CD4-positive, alpha-beta T cell (primary cell): Measurements from ENCODE around the gene MGAT5B. TPM values are rescaled to one million over a fixed set of nuclear protein-coding genes. Genes with fewer than 3 reads are reported as not detected.

Experiments used
- ATAC-seq: fragments of 200-7000 bp; cut with Tn5 transposase; one replicate; pipeline ENCODE4 v1.10.0; 2022; ENCODE audit warnings: mild to moderate bottlenecking; ENCODE audit not compliant: poor library complexity
- CTCF ChIA-PET: fragments of 350-600 bp; sonication (Branson Sonifier 250); formaldehyde crosslinking; loops from one replicate; lab custom pipeline; 2021; ENCODE audit warnings: antibody characterized with exemption, inconsistent platforms; lab: Charles Lee
- POLR2A ChIA-PET: fragments of 350-600 bp; sonication (Branson Sonifier 250); formaldehyde crosslinking; loops from one replicate; lab custom pipeline; 2021; ENCODE audit warnings: antibody characterized with exemption, inconsistent platforms; lab: Charles Lee
- DNase-seq, 14 experiments: peaks; one replicate each; pipeline ENCODE4 v3.0.0-alpha.2; 2013 to 2020; ENCODE audit warnings: mixed read lengths in 2 of 14
- H3K27ac ChIP-seq, 2 donors: one replicate each; pipeline versions ENCODE4 v1.5.1 to v1.7.0; 2013; ENCODE audit warnings: low read length in 2 of 2, low read depth in 1 of 2, mild to moderate bottlenecking in 1 of 2
- H3K27me3 ChIP-seq, 2 experiments: 1 replicate in 1 of 2; 2 replicates in 1 of 2; pipeline versions ENCODE4 v1.6.1 to v1.7.0; 2013; ENCODE audit warnings: low read length in 2 of 2, control low read depth in 1 of 2, mild to moderate bottlenecking in 1 of 2, moderate library complexity in 1 of 2; ENCODE audit not compliant: insufficient read depth in 2 of 2, control insufficient read depth in 1 of 2
- H3K36me3 ChIP-seq: one replicate; pipeline ENCODE4 v1.6.1; 2013; ENCODE audit warnings: low read length, control low read depth; ENCODE audit not compliant: insufficient read depth
- H3K4me1 ChIP-seq: one replicate; pipeline ENCODE4 v1.6.1; 2013; ENCODE audit warnings: low read length, control low read depth; ENCODE audit not compliant: insufficient read depth
- H3K4me3 ChIP-seq: one replicate; pipeline ENCODE4 v1.5.1; 2013; ENCODE audit warnings: mild to moderate bottlenecking, low read length, moderate library complexity
- H3K9me3 ChIP-seq, 2 experiments: 1 replicate in 1 of 2; 2 replicates in 1 of 2; pipeline versions ENCODE4 v1.6.1 to v1.7.0; 2013; ENCODE audit warnings: low read length in 2 of 2, mild to moderate bottlenecking in 2 of 2, control low read depth in 1 of 2, moderate library complexity in 1 of 2; ENCODE audit not compliant: control insufficient read depth in 1 of 2, insufficient read depth in 1 of 2
- H3K27ac Mint-ChIP-seq: one replicate; pipeline ENCODE4 v1.8.0; 2020; ENCODE audit warnings: mixed read lengths
- H3K27me3 Mint-ChIP-seq: one replicate; pipeline ENCODE4 v1.8.0; 2021; ENCODE audit warnings: mixed read lengths
- H3K36me3 Mint-ChIP-seq: one replicate; pipeline ENCODE4 v1.8.0; 2021; ENCODE audit warnings: low read depth, mixed read lengths
- H3K4me1 Mint-ChIP-seq: one replicate; pipeline ENCODE4 v1.8.0; 2021; ENCODE audit warnings: low read depth, mixed read lengths
- H3K4me3 Mint-ChIP-seq: one replicate; pipeline ENCODE4 v1.8.0; 2020; ENCODE audit warnings: mild to moderate bottlenecking, mixed read lengths
- H3K9me3 Mint-ChIP-seq: one replicate; pipeline ENCODE4 v1.8.0; 2020; ENCODE audit warnings: mixed read lengths
- CTCF ChIP-seq: fragments of 200-600 bp; IDR thresholded peaks from one replicate; pipeline ENCODE4 v1.8.0; 2022; ENCODE audit warnings: antibody characterized with exemption, mild to moderate bottlenecking
- intact Hi-C, 2 experiments: fragments of 100-400 bp; cut with DNase I in 1 of 2; cut with micrococcal nuclease in 1 of 2; formaldehyde crosslinking; loops; one replicate each; pipeline versions ENCODE4 v1.15.1 to v1.9.0; 2023 to 2025; cut with DNase I, micrococcal nuclease
- total RNA-seq, 174 experiments: library from RNA in 2 of 174; stranded (reverse) in 2 of 174; gene quantifications; one replicate each; pipeline ENCODE4 v1.2.3 and lab custom pipeline; 2021 to 2026

The MGAT5B gene
- total RNA-seq, 2 experiments from 2014 or later, result 0.28 to 0.77 TPM

- Mint-ChIP-seq H3K27me3 (no peaks in the 10 kb centered on the region), H3K4me1 (no peaks in the 10 kb centered on the region), H3K36me3 (no peaks in the 10 kb centered on the region), H3K4me3 (no peak overlapping the region), H3K9me3 (no peaks in the 10 kb centered on the region), H3K27ac (no peak overlapping the region)
- H3K36me3 ChIP-seq, result no peaks in the 10 kb centered on the region
- intact Hi-C loops, result no loop called here
- ATAC-seq (no peak), DNase-seq (peak in 1 of 14 experiments; percentile 18)
- ChIA-PET CTCF (no interaction called here), POLR2A (no interaction called here)
- TF ChIP-seq CTCF, result no peak
- no peaks in the 10 kb centered on the region for H3K27me3 ChIP-seq
- H3K9me3 ChIP-seq, result no peaks in the 10 kb centered on the region
- no peak overlapping the region for H3K27ac ChIP-seq
- peaks cover 8% of the 10 kb centered on the region for H3K4me1 ChIP-seq
- H3K4me3 ChIP-seq, result no peak overlapping the region
Measured at GRCh38 chr17:76826330-76827068, 41.7 kb upstream of the MGAT5B start.

- POLR2A ChIA-PET, result no interaction called here
- no peaks in the 10 kb centered on the region for H3K27me3 Mint-ChIP-seq
- no peaks in the 10 kb centered on the region for H3K4me1 Mint-ChIP-seq
- CTCF ChIA-PET, result no interaction called here
- H3K9me3 Mint-ChIP-seq, result no peaks in the 10 kb centered on the region
- H3K36me3 Mint-ChIP-seq, result no peaks in the 10 kb centered on the region
- ATAC-seq (no peak), DNase-seq (no peak)
- H3K27ac Mint-ChIP-seq, result no peak overlapping the region
- intact Hi-C loops, result no loop called here
- H3K4me1 ChIP-seq, result peaks cover 8% of the 10 kb centered on the region
- no peaks in the 10 kb centered on the region for H3K27me3 ChIP-seq
- H3K36me3 ChIP-seq, result no peaks in the 10 kb centered on the region
- H3K4me3 Mint-ChIP-seq, result no peak overlapping the region
- H3K4me3 ChIP-seq, result no peak overlapping the region
- no peak for TF ChIP-seq CTCF
- H3K9me3 ChIP-seq, result no peaks in the 10 kb centered on the region
- H3K27ac ChIP-seq, result no peak overlapping the region
Measured at GRCh38 chr17:76827736-76828135, 40.5 kb upstream of the MGAT5B start.

GRCh38 chr17:76830987-76831715 is 37.1 kb upstream of the MGAT5B start:
- Mint-ChIP-seq H3K27ac (no peak overlapping the region), H3K27me3 (peaks cover 5% of the 10 kb centered on the region), H3K36me3 (no peaks in the 10 kb centered on the region), H3K4me1 (no peaks in the 10 kb centered on the region), H3K9me3 (no peaks in the 10 kb centered on the region), H3K4me3 (no peak overlapping the region)
- ATAC-seq, result no peak
- Histone ChIP-seq H3K4me3 (no peak overlapping the region), H3K27me3 (no peaks in the 10 kb centered on the region), H3K36me3 (no peaks in the 10 kb centered on the region), H3K9me3 (no peaks in the 10 kb centered on the region), H3K4me1 (peaks cover 8% of the 10 kb centered on the region), H3K27ac (no peak overlapping the region)
- CTCF ChIA-PET, result interaction anchor here (1.5 kb wide), 1 partner anchor 37 kb away, joined by 3 read pairs; the partner anchor contains the start of gene MGAT5B
- intact Hi-C loops, result no loop called here
- DNase-seq, result no peak
- TF ChIP-seq CTCF, result no peak
- POLR2A ChIA-PET, result interaction anchor here (0.6 kb wide), 1 partner anchor 1458 kb away, joined by 3 read pairs; no protein-coding TSS in a partner anchor
